Glutamatergic neuron (in vitro differentiated cells): ENCODE results near the gene TRNP1. TPM values are rescaled to one million over a fixed set of nuclear protein-coding genes. Genes with fewer than 3 reads are reported as not detected.

ENCODE experiments used
- DNase-seq: peaks from one replicate; pipeline ENCODE4 v3.0.0; 2022
- H3K27ac Mint-ChIP-seq: one replicate; pipeline ENCODE4 v1.8.0; 2020; ENCODE audit warnings: mild to moderate bottlenecking, mixed read lengths, inconsistent platforms; ENCODE audit not compliant: unreplicated experiment
- H3K27me3 Mint-ChIP-seq: one replicate; pipeline ENCODE4 v1.8.0; 2020; ENCODE audit warnings: mild to moderate bottlenecking, moderate library complexity, mixed read lengths, inconsistent platforms; ENCODE audit not compliant: unreplicated experiment
- H3K36me3 Mint-ChIP-seq: one replicate; pipeline ENCODE4 v1.8.0; 2020; ENCODE audit warnings: mild to moderate bottlenecking, mixed read lengths, inconsistent platforms; ENCODE audit not compliant: unreplicated experiment
- H3K4me1 Mint-ChIP-seq: one replicate; pipeline ENCODE4 v1.8.0; 2020; ENCODE audit warnings: mild to moderate bottlenecking, low read depth, mixed read lengths, inconsistent platforms; ENCODE audit not compliant: unreplicated experiment
- H3K4me3 Mint-ChIP-seq: one replicate; pipeline ENCODE4 v1.8.0; 2020; ENCODE audit warnings: mild to moderate bottlenecking, mixed read lengths, inconsistent platforms; ENCODE audit not compliant: unreplicated experiment
- H3K9me3 Mint-ChIP-seq: one replicate; pipeline ENCODE4 v1.8.0; 2020; ENCODE audit warnings: mild to moderate bottlenecking, moderate library complexity, mixed read lengths, inconsistent platforms; ENCODE audit not compliant: unreplicated experiment
- CTCF ChIP-seq: fragments of 200-600 bp; sonication (generic); IDR thresholded peaks from one replicate; pipeline ENCODE4 v1.5.0; 2021; ENCODE audit not compliant: partially characterized antibody, unreplicated experiment
- total RNA-seq: library from RNA; stranded (reverse); fragmentation: NEBNext Ultra II Directional; extraction: Animal tissue kit (Norgen Biotek cat#: 25700); gene quantifications from one replicate; pipeline ENCODE4 v1.2.1, GENCODE V29; 2021; ENCODE audit not compliant: unreplicated experiment

The TRNP1 gene
- total RNA-seq, 1 donor from 2014 or later = 13.9 TPM

GRCh38 chr1:27010226-27010994 is 16.9 kb downstream of the TRNP1 start:
- Mint-ChIP-seq H3K27ac (no peak overlapping the region), H3K4me3 (no peak overlapping the region), H3K4me1 (peaks cover 3% of the 10 kb centered on the region), H3K9me3 (peaks cover 4% of the 10 kb centered on the region), H3K27me3 (peaks cover 2% of the 10 kb centered on the region), H3K36me3 (no peaks in the 10 kb centered on the region)
- no peak for DNase-seq
- TF ChIP-seq CTCF = no peak

- no peak for DNase-seq
- no peak overlapping the region for H3K27ac Mint-ChIP-seq
- no peak overlapping the region for H3K4me3 Mint-ChIP-seq
- no peak for TF ChIP-seq CTCF
- H3K36me3 Mint-ChIP-seq = no peaks in the 10 kb centered on the region
- H3K27me3 Mint-ChIP-seq = peaks cover 2% of the 10 kb centered on the region
- peaks cover 4% of the 10 kb centered on the region for H3K9me3 Mint-ChIP-seq
- peaks cover 3% of the 10 kb centered on the region for H3K4me1 Mint-ChIP-seq
Observed at GRCh38 chr1:27011058-27011764, 17.7 kb downstream of the TRNP1 start.

GRCh38 chr1:27011976-27012563 is 18.6 kb downstream of the TRNP1 start:
- no peaks in the 10 kb centered on the region for H3K36me3 Mint-ChIP-seq
- no peak overlapping the region for H3K27ac Mint-ChIP-seq
- DNase-seq = no peak
- H3K9me3 Mint-ChIP-seq = peaks cover 4% of the 10 kb centered on the region
- H3K4me1 Mint-ChIP-seq = peaks cover 3% of the 10 kb centered on the region
- H3K27me3 Mint-ChIP-seq = peaks cover 2% of the 10 kb centered on the region
- peak overlapping the region; percentile 28 for H3K4me3 Mint-ChIP-seq
- TF ChIP-seq CTCF = no peak

- Mint-ChIP-seq H3K4me3 (no peak overlapping the region), H3K9me3 (peaks cover 2% of the 10 kb centered on the region)
- TF ChIP-seq CTCF = no peak
Observed at GRCh38 chr1:27015260-27015659, 21.8 kb downstream of the TRNP1 start.

More at GRCh38 chr1:27015260-27015659, 21.8 kb downstream of the TRNP1 start:
- Mint-ChIP-seq H3K27ac (no peak overlapping the region), H3K36me3 (no peaks in the 10 kb centered on the region), H3K4me1 (no peaks in the 10 kb centered on the region), H3K27me3 (peaks cover 2% of the 10 kb centered on the region)
- DNase-seq = no peak
